Measurements from ENCODE around the gene CACNA1S.

Gene CACNA1S

DNA sequence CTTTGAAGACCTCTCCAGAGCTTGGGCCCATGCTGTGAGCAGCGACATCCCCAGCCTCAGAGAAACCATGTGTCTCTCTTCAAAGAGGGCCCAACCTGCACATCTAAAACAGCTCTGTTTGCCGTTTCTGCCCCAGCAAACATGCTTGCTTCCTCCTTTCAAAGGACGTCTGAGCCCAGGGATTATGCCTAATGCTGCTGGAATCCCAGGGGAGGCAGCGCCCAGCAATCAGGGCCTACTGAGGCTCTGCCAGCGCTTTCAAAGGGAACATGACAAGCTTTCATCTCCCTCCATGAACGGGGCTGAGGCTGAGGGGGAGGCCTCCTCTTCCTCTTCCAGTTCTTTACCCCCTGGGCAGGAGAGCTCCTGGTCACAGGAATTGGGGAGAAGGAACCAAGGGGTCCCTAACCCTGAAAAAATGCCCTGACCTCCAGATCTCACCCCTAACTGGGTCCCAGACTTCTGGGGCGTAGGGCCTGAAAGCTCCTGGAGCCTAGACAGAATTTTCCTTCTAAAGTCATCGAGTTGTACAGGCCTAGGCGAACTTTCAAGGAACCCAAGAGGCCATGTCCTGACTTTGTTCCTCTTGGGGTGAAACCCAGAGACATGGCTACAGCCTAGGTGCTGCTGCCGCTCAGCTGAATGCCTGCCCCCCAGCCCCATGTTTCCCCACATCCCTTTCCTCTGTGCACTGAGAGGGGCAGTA is 28.2 kb upstream of the CACNA1S start:
- TF ChIP-seq EZH2 (optimal IDR thresholded peaks at IDR 0.05; ENCODE audit: low read depth, low read length) = no peak
- TF ChIP-seq EZH2phosphoT487 (IDR thresholded peaks at IDR 0.05; ENCODE audit: low read length) = no peak
- TF ChIP-seq, protein P1, sequence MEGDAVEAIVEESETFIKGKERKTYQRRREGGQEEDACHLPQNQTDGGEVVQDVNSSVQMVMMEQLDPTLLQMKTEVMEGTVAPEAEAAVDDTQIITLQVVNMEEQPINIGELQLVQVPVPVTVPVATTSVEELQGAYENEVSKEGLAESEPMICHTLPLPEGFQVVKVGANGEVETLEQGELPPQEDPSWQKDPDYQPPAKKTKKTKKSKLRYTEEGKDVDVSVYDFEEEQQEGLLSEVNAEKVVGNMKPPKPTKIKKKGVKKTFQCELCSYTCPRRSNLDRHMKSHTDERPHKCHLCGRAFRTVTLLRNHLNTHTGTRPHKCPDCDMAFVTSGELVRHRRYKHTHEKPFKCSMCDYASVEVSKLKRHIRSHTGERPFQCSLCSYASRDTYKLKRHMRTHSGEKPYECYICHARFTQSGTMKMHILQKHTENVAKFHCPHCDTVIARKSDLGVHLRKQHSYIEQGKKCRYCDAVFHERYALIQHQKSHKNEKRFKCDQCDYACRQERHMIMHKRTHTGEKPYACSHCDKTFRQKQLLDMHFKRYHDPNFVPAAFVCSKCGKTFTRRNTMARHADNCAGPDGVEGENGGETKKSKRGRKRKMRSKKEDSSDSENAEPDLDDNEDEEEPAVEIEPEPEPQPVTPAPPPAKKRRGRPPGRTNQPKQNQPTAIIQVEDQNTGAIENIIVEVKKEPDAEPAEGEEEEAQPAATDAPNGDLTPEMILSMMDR (IDR thresholded peaks at IDR 0.05; ENCODE audit: low read length) = no peak
- Histone ChIP-seq H3K36me3 (replicated peaks; ENCODE audit: insufficient read depth, low read length) (no peaks in the 10 kb centered on the region), H3K27ac (ENCODE audit: low read length) (no peak overlapping the region), H3K79me2 (ENCODE audit: low read length) (no peaks in the 10 kb centered on the region), H3K9ac (ENCODE audit: low read length) (no peak overlapping the region), H3K4me3 (ENCODE audit: low read length) (no peak overlapping the region), H3K27me3 (replicated peaks; ENCODE audit: insufficient read depth, low read length) (no peaks in the 10 kb centered on the region), H3K4me1 (ENCODE audit: low read length) (no peaks in the 10 kb centered on the region), H3F3A (ENCODE audit: insufficient read depth, low read length) (no peaks in the 10 kb centered on the region), H3K9me3 (replicated peaks; ENCODE audit: insufficient read depth, low read length) (no peaks in the 10 kb centered on the region), H2AFZ (ENCODE audit: low read length) (no peak overlapping the region), H3K4me2 (ENCODE audit: low read depth, low read length) (no peak overlapping the region), H4K20me1 (ENCODE audit: insufficient read depth, low read length) (no peaks in the 10 kb centered on the region), H3K9me2 (replicated peaks; ENCODE audit: insufficient read depth, low read length) (no peaks in the 10 kb centered on the region)
- DNase-seq = no peak

- Histone ChIP-seq H4K20me1 (ENCODE audit: insufficient read depth, low read length) (no peaks in the 10 kb centered on the region), H3F3A (ENCODE audit: insufficient read depth, low read length) (no peaks in the 10 kb centered on the region), H3K36me3 (replicated peaks; ENCODE audit: insufficient read depth, low read length) (no peaks in the 10 kb centered on the region), H3K27me3 (replicated peaks; ENCODE audit: insufficient read depth, low read length) (no peaks in the 10 kb centered on the region), H3K4me2 (ENCODE audit: low read depth, low read length) (no peak overlapping the region), H3K9me3 (replicated peaks; ENCODE audit: insufficient read depth, low read length) (no peaks in the 10 kb centered on the region), H3K79me2 (ENCODE audit: low read length) (no peaks in the 10 kb centered on the region), H3K9ac (ENCODE audit: low read length) (no peak overlapping the region), H3K4me3 (ENCODE audit: low read length) (no peak overlapping the region), H2AFZ (ENCODE audit: low read length) (no peak overlapping the region), H3K27ac (ENCODE audit: low read length) (no peak overlapping the region), H3K4me1 (ENCODE audit: low read length) (no peaks in the 10 kb centered on the region), H3K9me2 (replicated peaks; ENCODE audit: insufficient read depth, low read length) (no peaks in the 10 kb centered on the region)
- no peak for DNase-seq
- TF ChIP-seq, protein P1 (IDR thresholded peaks at IDR 0.05; ENCODE audit: low read length) = no peak
- TF ChIP-seq EZH2 (optimal IDR thresholded peaks at IDR 0.05; ENCODE audit: low read depth, low read length) (no peak), EZH2phosphoT487 (IDR thresholded peaks at IDR 0.05; ENCODE audit: low read length) (no peak)
These were observed 27.5 kb upstream of the CACNA1S start for GRCh38 chr1:201139756-201140155.

- H3K4me2 ChIP-seq (ENCODE audit: low read depth, low read length) = no peak overlapping the region
- no peaks in the 10 kb centered on the region for H3K79me2 ChIP-seq (ENCODE audit: low read length)
- H3K4me1 ChIP-seq (ENCODE audit: low read length) = no peaks in the 10 kb centered on the region
- TF ChIP-seq, protein P1 (IDR thresholded peaks at IDR 0.05; ENCODE audit: low read length) = no peak
- TF ChIP-seq EZH2 (optimal IDR thresholded peaks at IDR 0.05; ENCODE audit: low read depth, low read length) (no peak), EZH2phosphoT487 (IDR thresholded peaks at IDR 0.05; ENCODE audit: low read length) (no peak)
- H3F3A ChIP-seq (ENCODE audit: insufficient read depth, low read length) = no peaks in the 10 kb centered on the region
- no peak overlapping the region for H3K4me3 ChIP-seq (ENCODE audit: low read length)
- H3K9ac ChIP-seq (ENCODE audit: low read length) = no peak overlapping the region
- no peaks in the 10 kb centered on the region for H3K9me3 ChIP-seq (replicated peaks; ENCODE audit: insufficient read depth, low read length)
- no peaks in the 10 kb centered on the region for H4K20me1 ChIP-seq (ENCODE audit: insufficient read depth, low read length)
- no peaks in the 10 kb centered on the region for H3K27me3 ChIP-seq (replicated peaks; ENCODE audit: insufficient read depth, low read length)
- H3K36me3 ChIP-seq (replicated peaks; ENCODE audit: insufficient read depth, low read length) = no peaks in the 10 kb centered on the region
- H2AFZ ChIP-seq (ENCODE audit: low read length) = no peak overlapping the region
- no peak overlapping the region for H3K27ac ChIP-seq (ENCODE audit: low read length)
- no peaks in the 10 kb centered on the region for H3K9me2 ChIP-seq (replicated peaks; ENCODE audit: insufficient read depth, low read length)
- no peak for DNase-seq
These were observed 27.1 kb upstream of the CACNA1S start for GRCh38 chr1:201139306-201139705.

Measured in MM.1S (cell line).